ENCODE data around the gene STX4.

STX4 gene

GRCh38 chr16:30986129-30986991 lies 47.0 kb upstream of the STX4 start:
- TF ChIP-seq TAF1 (IDR thresholded peaks at IDR 0.05; ENCODE audit: borderline replicate concordance, insufficient read depth, low read length) (no peak), POLR2AphosphoS5 (IDR thresholded peaks at IDR 0.05; ENCODE audit: low read depth, low read length) (no peak), FOXP2 (optimal IDR thresholded peaks at IDR 0.05; ENCODE audit: borderline replicate concordance, extremely low read depth, extremely low read length, insufficient read depth) (no peak), SIN3A (IDR thresholded peaks at IDR 0.05; ENCODE audit: borderline replicate concordance, insufficient read depth, low read length) (no peak), REST (IDR thresholded peaks at IDR 0.05; ENCODE audit: insufficient read depth in 1 of 2, low read depth in 2 of 2, low read length in 2 of 2) (no peak)

GRCh38 chr16:30987581-30988190 lies 45.7 kb upstream of the STX4 start:
- no peak for TF ChIP-seq REST (IDR thresholded peaks at IDR 0.05; ENCODE audit: insufficient read depth in 1 of 2, low read depth in 2 of 2, low read length in 2 of 2)

- TF ChIP-seq TAF1 (IDR thresholded peaks at IDR 0.05; ENCODE audit: borderline replicate concordance, insufficient read depth, low read length), result no peak
- TF ChIP-seq REST (IDR thresholded peaks at IDR 0.05; ENCODE audit: insufficient read depth in 1 of 2, low read depth in 2 of 2, low read length in 2 of 2), result no peak
- no peak for TF ChIP-seq SIN3A (IDR thresholded peaks at IDR 0.05; ENCODE audit: borderline replicate concordance, insufficient read depth, low read length)
- TF ChIP-seq FOXP2 (optimal IDR thresholded peaks at IDR 0.05; ENCODE audit: borderline replicate concordance, extremely low read depth, extremely low read length, insufficient read depth), result no peak
- no peak for TF ChIP-seq POLR2AphosphoS5 (IDR thresholded peaks at IDR 0.05; ENCODE audit: low read depth, low read length)
These were observed 43.8 kb upstream of the STX4 start for GRCh38 chr16:30989469-30990047.

GRCh38 chr16:30990105-30990504 lies 43.3 kb upstream of the STX4 start:
- no peak for TF ChIP-seq TAF1 (IDR thresholded peaks at IDR 0.05; ENCODE audit: borderline replicate concordance, insufficient read depth, low read length)
- no peak for TF ChIP-seq FOXP2 (optimal IDR thresholded peaks at IDR 0.05; ENCODE audit: borderline replicate concordance, extremely low read depth, extremely low read length, insufficient read depth)
- no peak for TF ChIP-seq SIN3A (IDR thresholded peaks at IDR 0.05; ENCODE audit: borderline replicate concordance, insufficient read depth, low read length)
- no peak for TF ChIP-seq REST (IDR thresholded peaks at IDR 0.05; ENCODE audit: insufficient read depth in 1 of 2, low read depth in 2 of 2, low read length in 2 of 2)
- TF ChIP-seq POLR2AphosphoS5 (IDR thresholded peaks at IDR 0.05; ENCODE audit: low read depth, low read length), result no peak
